Fibroblast of lung (primary cell): Measurements from ENCODE around the gene NDUFS7. TPM values are rescaled to one million over a fixed set of nuclear protein-coding genes. Genes with fewer than 3 reads are reported as not detected.

Source experiments
- DNase-seq, 2 donors: peaks; one replicate each; pipeline versions ENCODE4 v3.0.0 to v3.0.0-alpha.2; 2010; ENCODE audit warnings: low read depth in 2 of 2
- H2AFZ ChIP-seq: 2 replicates; pipeline ENCODE4 v1.5.1; 2012; ENCODE audit warnings: low read length, control low read depth, inconsistent platforms
- H3K27ac ChIP-seq: 2 replicates; pipeline ENCODE4 v1.5.1; 2011; ENCODE audit warnings: low read length, control low read depth; ENCODE audit not compliant: insufficient read depth
- H3K27me3 ChIP-seq: 2 replicates; pipeline ENCODE4 v1.5.1; 2011; ENCODE audit warnings: mild to moderate bottlenecking, low read length; ENCODE audit not compliant: control insufficient read depth, insufficient read depth
- H3K36me3 ChIP-seq: 2 replicates; pipeline ENCODE4 v1.5.1; 2011; ENCODE audit warnings: low read length; ENCODE audit not compliant: control insufficient read depth, insufficient read depth
- H3K4me1 ChIP-seq: 2 replicates; pipeline ENCODE4 v1.5.1; 2011; ENCODE audit warnings: low read length; ENCODE audit not compliant: control insufficient read depth, insufficient read depth; ENCODE audit errors: extremely low read depth
- H3K4me2 ChIP-seq: 2 replicates; pipeline ENCODE4 v1.5.1; 2011; ENCODE audit warnings: low read length, control low read depth; ENCODE audit not compliant: insufficient read depth; ENCODE audit errors: extremely low read depth
- H3K4me3 ChIP-seq, 4 experiments: fragments of 200-600 bp in 1 of 4; sonication (generic) in 1 of 4; replicated peaks in 1 of 4; 2 replicates each; pipeline ENCODE4 v1.5.1; 2011 to 2016; ENCODE audit warnings: low read length in 4 of 4, low read depth in 3 of 4, mild to moderate bottlenecking in 3 of 4, control low read depth in 2 of 4, inconsistent platforms in 1 of 4, mixed read lengths in 1 of 4; ENCODE audit not compliant: insufficient read depth in 1 of 4; ENCODE audit errors: control extremely low read depth in 1 of 4
- H3K79me2 ChIP-seq: 2 replicates; pipeline ENCODE4 v1.5.1; 2012; ENCODE audit warnings: mild to moderate bottlenecking, low read length, inconsistent platforms; ENCODE audit not compliant: control insufficient read depth, insufficient read depth
- H3K9ac ChIP-seq: 2 replicates; pipeline ENCODE4 v1.5.1; 2011; ENCODE audit warnings: mild to moderate bottlenecking, low read length, control low read depth; ENCODE audit not compliant: insufficient read depth
- H3K9me3 ChIP-seq: 2 replicates; pipeline ENCODE4 v1.5.1; 2012; ENCODE audit warnings: low read depth, low read length; ENCODE audit not compliant: control insufficient read depth, insufficient read depth
- H4K20me1 ChIP-seq: 2 replicates; pipeline ENCODE4 v1.5.1; 2011; ENCODE audit warnings: low read length; ENCODE audit not compliant: control insufficient read depth, insufficient read depth; ENCODE audit errors: extremely low read depth
- EZH2 ChIP-seq: IDR thresholded peaks from 2 replicates; pipeline ENCODE4 v1.5.1; 2012; ENCODE audit warnings: low read length, control low read depth, mild to moderate bottlenecking; ENCODE audit errors: missing control alignments
- polyA plus RNA-seq, 2 donors: library from polyadenylated mRNA; depleted of rRNA in 1 of 2; stranded (reverse) in 1 of 2; unstranded in 1 of 2; fragments of >200 nt; gene quantifications; 2 replicates each; pipeline ENCODE4 v1.2.1, GENCODE V29; 2011 to 2012; ENCODE audit warnings: missing spikeins in 1 of 2
- total RNA-seq: library from RNA; depleted of rRNA; stranded (reverse); fragments of >200 nt; gene quantifications from 2 replicates; pipeline ENCODE4 v1.2.1, GENCODE V29; 2014
- TF ChIP-seq, protein P1 (sequence below), 2 donors: IDR thresholded peaks in 1 of 2; conservative IDR thresholded peaks in 1 of 2; 1 replicate in 1 of 2; 2 replicates in 1 of 2; pipeline ENCODE4 v1.5.1; 2011 to 2012; ENCODE audit warnings: low read length in 2 of 2, control low read depth in 1 of 2, inconsistent platforms in 1 of 2, low read depth in 1 of 2, mild to moderate bottlenecking in 1 of 2

Gene NDUFS7
- total and polyA plus RNA-seq, 2 donors (not counting 1 experiment from before 2014, with no cell fraction given): 29.6 to 71.2 TPM

DNA sequence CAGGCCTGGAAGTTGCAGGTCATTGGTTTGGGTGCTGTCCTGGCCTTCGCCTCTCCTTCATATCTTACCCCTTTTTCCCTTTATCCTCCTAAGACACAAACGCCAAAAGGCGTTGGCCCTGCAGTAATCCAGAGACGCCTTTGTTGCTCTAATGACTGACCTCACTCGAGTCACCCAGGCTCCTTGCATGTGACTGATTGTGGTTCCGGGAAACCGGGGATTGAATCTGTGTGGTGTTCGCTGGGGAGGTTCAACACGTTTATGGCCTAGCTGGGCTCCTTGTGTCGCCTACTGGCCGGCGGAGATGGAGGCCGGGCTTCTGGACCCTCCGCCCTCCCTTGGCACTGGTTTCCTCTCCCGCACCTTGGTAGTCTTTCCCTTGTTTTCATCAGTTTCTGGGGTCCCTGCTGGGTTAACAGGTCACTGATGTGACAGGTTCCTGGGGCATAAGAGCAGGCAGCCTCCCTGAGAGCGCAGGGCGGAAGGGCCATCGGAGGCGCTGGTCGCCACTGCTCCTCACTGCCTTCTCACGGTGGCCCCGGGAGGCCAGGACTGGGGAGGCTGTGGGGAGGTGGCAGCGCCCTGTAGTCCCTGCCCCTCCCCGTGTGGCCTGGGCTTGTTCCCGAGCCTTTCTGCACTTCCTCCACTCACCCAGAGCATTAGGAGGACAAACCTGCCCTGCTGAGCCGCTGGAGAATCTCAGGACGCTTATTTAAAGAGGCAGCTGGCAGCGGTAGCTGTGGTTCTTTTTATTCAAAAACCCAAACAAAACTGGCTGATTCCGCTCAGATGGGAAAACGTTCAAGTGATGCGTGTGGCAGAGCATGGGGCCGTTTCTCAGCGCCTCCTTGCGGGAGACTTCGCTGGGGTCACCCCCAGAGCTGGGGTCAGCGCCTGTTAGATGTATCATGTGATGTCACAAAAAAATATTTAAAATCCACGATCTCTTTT, 18.1 kb upstream of the NDUFS7 start:
- Histone ChIP-seq H3K9me3 (no peaks in the 10 kb centered on the region), H3K9ac (no peak overlapping the region), H3K36me3 (peaks cover 32% of the 10 kb centered on the region), H3K4me2 (no peak overlapping the region), H3K27me3 (no peaks in the 10 kb centered on the region), H3K4me1 (peaks cover 14% of the 10 kb centered on the region), H2AFZ (no peak overlapping the region), H4K20me1 (no peaks in the 10 kb centered on the region), H3K4me3 (no peak overlapping the region), H3K79me2 (peaks cover 2% of the 10 kb centered on the region), H3K27ac (no peak overlapping the region)
- TF ChIP-seq, protein P1, sequence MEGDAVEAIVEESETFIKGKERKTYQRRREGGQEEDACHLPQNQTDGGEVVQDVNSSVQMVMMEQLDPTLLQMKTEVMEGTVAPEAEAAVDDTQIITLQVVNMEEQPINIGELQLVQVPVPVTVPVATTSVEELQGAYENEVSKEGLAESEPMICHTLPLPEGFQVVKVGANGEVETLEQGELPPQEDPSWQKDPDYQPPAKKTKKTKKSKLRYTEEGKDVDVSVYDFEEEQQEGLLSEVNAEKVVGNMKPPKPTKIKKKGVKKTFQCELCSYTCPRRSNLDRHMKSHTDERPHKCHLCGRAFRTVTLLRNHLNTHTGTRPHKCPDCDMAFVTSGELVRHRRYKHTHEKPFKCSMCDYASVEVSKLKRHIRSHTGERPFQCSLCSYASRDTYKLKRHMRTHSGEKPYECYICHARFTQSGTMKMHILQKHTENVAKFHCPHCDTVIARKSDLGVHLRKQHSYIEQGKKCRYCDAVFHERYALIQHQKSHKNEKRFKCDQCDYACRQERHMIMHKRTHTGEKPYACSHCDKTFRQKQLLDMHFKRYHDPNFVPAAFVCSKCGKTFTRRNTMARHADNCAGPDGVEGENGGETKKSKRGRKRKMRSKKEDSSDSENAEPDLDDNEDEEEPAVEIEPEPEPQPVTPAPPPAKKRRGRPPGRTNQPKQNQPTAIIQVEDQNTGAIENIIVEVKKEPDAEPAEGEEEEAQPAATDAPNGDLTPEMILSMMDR (conservative IDR thresholded peaks at IDR 0.05 in 1 of 2, IDR thresholded peaks at IDR 0.05 in 1 of 2; ENCODE audit: low read depth in 1 of 2, low read length in 2 of 2): no peak
- TF ChIP-seq EZH2: no peak
- DNase-seq: peak in 1 of 2 donors; percentile 30

DNA sequence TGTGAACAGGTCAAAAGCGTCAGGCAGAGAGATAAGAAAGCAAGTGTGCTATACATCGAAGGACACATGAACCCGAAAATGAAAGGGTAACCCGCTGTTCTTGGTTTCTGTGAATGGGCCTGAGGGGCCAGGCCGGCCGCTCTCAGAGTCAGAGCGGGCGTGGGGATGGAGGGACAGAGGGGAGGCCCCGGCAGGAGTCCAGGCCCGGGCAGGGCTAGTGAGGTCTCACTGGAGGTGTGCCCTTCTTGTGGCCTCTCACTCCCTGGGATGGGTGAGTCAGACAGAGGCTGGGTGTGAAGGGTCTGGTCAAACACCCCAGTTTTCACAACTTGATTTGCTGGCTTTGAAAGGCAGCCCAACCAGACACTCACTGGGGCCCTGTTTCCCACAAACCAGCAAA, 17.4 kb upstream of the NDUFS7 start:
- peaks cover 36% of the 10 kb centered on the region for H3K36me3 ChIP-seq
- TF ChIP-seq, protein P1 (conservative IDR thresholded peaks at IDR 0.05 in 1 of 2, IDR thresholded peaks at IDR 0.05 in 1 of 2; ENCODE audit: low read depth in 1 of 2, low read length in 2 of 2): no peak
- TF ChIP-seq EZH2: no peak
- no peaks in the 10 kb centered on the region for H3K27me3 ChIP-seq
- no peak overlapping the region for H3K4me2 ChIP-seq
- H3K79me2 ChIP-seq: peaks cover 2% of the 10 kb centered on the region
- H3K4me1 ChIP-seq: peaks cover 12% of the 10 kb centered on the region
- no peak overlapping the region for H3K9ac ChIP-seq
- no peak overlapping the region for H3K4me3 ChIP-seq
- no peaks in the 10 kb centered on the region for H3K9me3 ChIP-seq
- H4K20me1 ChIP-seq: no peaks in the 10 kb centered on the region
- H2AFZ ChIP-seq: no peak overlapping the region
- no peak for DNase-seq
- H3K27ac ChIP-seq: no peak overlapping the region

DNA sequence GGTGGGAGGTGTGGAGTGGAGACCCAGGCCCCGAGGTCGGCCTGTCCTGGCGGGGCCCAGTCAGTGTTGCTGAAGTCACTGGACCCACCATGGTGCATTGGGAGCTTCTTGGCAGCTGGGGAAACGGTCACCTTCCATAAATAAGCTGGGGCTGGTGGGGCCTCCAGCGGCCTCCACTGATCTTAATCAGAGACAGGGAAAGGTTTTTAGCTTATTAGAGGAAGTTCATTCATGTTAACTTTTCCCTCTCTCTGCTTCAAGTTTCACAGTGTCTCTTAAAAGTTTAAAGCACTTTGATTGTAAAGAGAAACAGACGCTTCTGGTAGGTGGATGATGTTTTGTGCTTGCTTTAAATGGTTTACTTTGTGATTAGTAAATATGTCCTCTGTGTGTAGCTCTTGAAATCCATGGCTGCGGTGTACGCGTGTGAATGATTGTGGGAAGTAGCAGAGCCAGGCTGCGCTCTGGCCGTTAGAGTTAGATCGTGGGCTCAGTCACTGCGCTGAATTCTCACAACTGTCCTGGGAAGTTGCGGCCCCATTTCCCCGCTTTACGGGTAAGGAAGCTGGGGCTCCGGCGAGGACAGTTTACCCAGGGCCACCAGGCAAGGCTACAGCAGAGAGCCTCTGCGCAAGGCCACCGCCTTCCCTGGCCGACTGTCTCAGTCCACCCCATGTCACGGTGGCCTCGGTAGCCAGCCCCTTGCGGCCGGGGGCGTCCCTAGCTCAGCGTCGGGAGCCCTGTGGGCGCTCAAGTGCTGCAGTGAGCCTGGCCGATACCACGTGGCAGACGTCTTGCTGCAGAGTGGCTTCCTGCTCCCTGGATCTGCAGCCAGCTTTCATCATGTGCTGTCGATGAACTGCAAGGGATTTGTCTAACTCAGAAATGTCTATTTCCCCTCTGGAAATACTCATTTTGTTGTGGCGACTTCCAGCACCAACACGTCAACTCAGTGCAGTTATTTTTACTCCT, 16.5 kb upstream of the NDUFS7 start:
- DNase-seq: no peak
- TF ChIP-seq EZH2: no peak
- TF ChIP-seq, protein P1 (conservative IDR thresholded peaks at IDR 0.05 in 1 of 2, IDR thresholded peaks at IDR 0.05 in 1 of 2; ENCODE audit: low read depth in 1 of 2, low read length in 2 of 2): no peak
- no peaks in the 10 kb centered on the region for H4K20me1 ChIP-seq
- no peak overlapping the region for H3K27ac ChIP-seq
- no peak overlapping the region for H3K9ac ChIP-seq
- H3K79me2 ChIP-seq: peaks cover 2% of the 10 kb centered on the region
- peaks cover 36% of the 10 kb centered on the region for H3K36me3 ChIP-seq
- H3K4me2 ChIP-seq: no peak overlapping the region
- no peaks in the 10 kb centered on the region for H3K27me3 ChIP-seq
- peaks cover 5% of the 10 kb centered on the region for H3K4me1 ChIP-seq
- no peaks in the 10 kb centered on the region for H3K9me3 ChIP-seq
- H2AFZ ChIP-seq: no peak overlapping the region
- no peak overlapping the region for H3K4me3 ChIP-seq
